NT2/D1 (cell line): ENCODE measurements around the gene TDRD5.

ENCODE experiments used
- YY1 ChIP-seq: IDR thresholded peaks from 2 replicates; pipeline ENCODE4 v1.6.1; 2011; ENCODE audit not compliant: insufficient read length, insufficient read depth
- ZNF274 ChIP-seq: IDR thresholded peaks from 2 replicates; pipeline ENCODE4 v1.6.1; 2011; ENCODE audit warnings: mild to moderate bottlenecking, low read depth, low read length

DNA sequence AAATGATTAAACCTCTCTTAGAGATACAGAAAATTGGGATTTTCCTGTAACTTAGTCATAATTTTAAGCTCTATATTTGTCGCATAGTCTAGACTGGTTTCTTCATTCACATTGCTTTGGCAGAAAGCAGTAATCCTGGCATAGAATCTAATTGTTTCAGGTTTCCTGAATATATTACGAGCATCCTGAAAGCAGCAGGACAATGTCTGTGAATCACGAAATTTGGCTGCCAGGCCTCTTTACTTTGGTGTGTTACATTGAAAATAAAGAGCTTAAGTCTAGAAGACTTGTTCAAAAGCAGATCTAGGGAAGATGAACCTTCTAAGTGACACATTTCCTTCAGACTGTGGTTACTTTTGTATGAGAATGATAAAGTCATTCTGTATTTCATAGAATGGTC is 72.2 kb downstream of the TDRD5 start:
- TF ChIP-seq ZNF274 (no peak), YY1 (no peak)
